GM19438 (cell line): ENCODE results near the gene HIRA.
"Not testable (repeated sequence)": the region's sequence is repeated elsewhere in the genome, so short reads cannot be mapped to it uniquely, and the experiment has no call there.

ENCODE experiments used
- ATAC-seq: cut with Tn5 transposase; IDR thresholded peaks from one replicate; pipeline ENCODE4 v1.9.1; 2021; ENCODE audit warnings: low read depth; ENCODE audit not compliant: unreplicated experiment

HIRA gene

GRCh38 chr22:19445279-19445982 lies 13.9 kb upstream of the HIRA start:
- ATAC-seq = not testable (repeated sequence)

- no peak for ATAC-seq
These were observed 12.1 kb upstream of the HIRA start for GRCh38 chr22:19443544-19444211.

GRCh38 chr22:19442166-19442565 lies 10.6 kb upstream of the HIRA start:
- no peak for ATAC-seq

- no peak for ATAC-seq
These were observed 9.1 kb upstream of the HIRA start for GRCh38 chr22:19440411-19441195.

GRCh38 chr22:19438298-19438697 lies 6.8 kb upstream of the HIRA start:
- ATAC-seq = no peak

- ATAC-seq = not testable (repeated sequence)
These were observed 5.1 kb upstream of the HIRA start for GRCh38 chr22:19436444-19437161.

GRCh38 chr22:19434829-19435580 lies 3.5 kb upstream of the HIRA start:
- no peak for ATAC-seq

GRCh38 chr22:19434401-19434800 lies 2.9 kb upstream of the HIRA start:
- no peak for ATAC-seq

- peak; percentile 75 for ATAC-seq
These were observed 759 bp upstream of the HIRA start, which contains the start of gene MRPL40 for GRCh38 chr22:19432133-19432851. Gene MRPL40, plus strand, starts transcription at chr22:19432545. Its CDS starts 10 bp downstream, at chr22:19432555.

- ATAC-seq = no peak
These were observed 517 bp downstream of the HIRA start for GRCh38 chr22:19430890-19431541.

GRCh38 chr22:19429950-19430889 lies 1.3 kb downstream of the HIRA start:
- ATAC-seq = no peak

- no peak for ATAC-seq
These were observed 7.4 kb downstream of the HIRA start for GRCh38 chr22:19424186-19424500.

GRCh38 chr22:19422440-19423301 lies 8.9 kb downstream of the HIRA start:
- ATAC-seq = no peak

- ATAC-seq = no peak
These were observed 11.2 kb downstream of the HIRA start for GRCh38 chr22:19420321-19420720.

GRCh38 chr22:19419464-19420178 lies 11.9 kb downstream of the HIRA start:
- no peak for ATAC-seq

- ATAC-seq = no peak
These were observed 12.5 kb downstream of the HIRA start for GRCh38 chr22:19419086-19419463.
